NT2/D1 (cell line): ENCODE results near the gene INF2.

Experiments
- SUZ12 ChIP-seq: IDR thresholded peaks from 2 replicates; pipeline ENCODE4 v1.6.1; 2011; ENCODE audit not compliant: insufficient read length, insufficient read depth; ENCODE audit errors: extremely low read depth
- YY1 ChIP-seq: IDR thresholded peaks from 2 replicates; pipeline ENCODE4 v1.6.1; 2011; ENCODE audit not compliant: insufficient read length, insufficient read depth

DNA sequence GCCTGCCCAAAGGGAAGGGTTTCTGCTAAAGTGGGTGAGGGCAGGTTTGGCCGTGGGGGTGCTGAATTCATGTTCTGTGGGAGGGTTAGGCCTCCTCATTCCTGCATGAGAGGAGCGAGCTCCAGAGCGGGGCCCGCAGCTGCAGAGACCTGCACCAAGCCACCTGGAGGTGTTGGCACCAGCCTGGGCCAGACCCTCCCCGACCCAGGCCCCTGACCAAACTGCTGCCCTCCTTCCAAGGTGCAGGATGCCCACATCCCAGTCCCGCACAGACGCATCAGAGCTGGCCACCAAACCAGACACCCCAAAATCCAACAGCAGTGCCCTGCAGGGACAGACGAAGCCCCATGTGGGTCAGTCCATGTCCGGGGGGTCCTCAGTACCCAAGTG, 45.2 kb downstream of the INF2 start:
- TF ChIP-seq SUZ12 (no peak), YY1 (no peak)
